Airway epithelial cell (primary cell): ENCODE measurements around the gene DIPK1A. TPM values are rescaled to one million over a fixed set of nuclear protein-coding genes. Genes with fewer than 3 reads are reported as not detected.

Experiments used
- total RNA-seq: library from RNA; depleted of rRNA; stranded (reverse); fragments of >200 nt; gene quantifications from 2 replicates; pipeline ENCODE4 v1.2.3, GENCODE V29; 2015

Gene DIPK1A
- total RNA-seq = 12.4 and 13.2 TPM in 2 replicates

GRCh38 chr1:92961131-92961895 is at the start of gene DIPK1A:
DIPK1A (minus strand) TSS chr1:92961462; CDS start chr1:92961429, 33 bp downstream.

GRCh38 chr1:92831762-92832536 is 129.3 kb downstream of the DIPK1A start, which contains the start of gene RPL5:
RPL5 (plus strand) TSS chr1:92832040; CDS start chr1:92832115, 75 bp downstream.

Other genes starting within 250 kb of the DIPK1A start
- gene EVI5, start 176.4 kb downstream of the DIPK1A start, total RNA-seq = 8.2 and 12.0 TPM in 2 replicates
- gene RPL5, start 129.4 kb downstream of the DIPK1A start, total RNA-seq = 1,376 and 1,693 TPM in 2 replicates
- 15.2 and 20.4 TPM in 2 replicates for gene MTF2, start 117.8 kb upstream of the DIPK1A start, total RNA-seq
- 44.4 and 44.5 TPM in 2 replicates for gene TMED5, start 219.0 kb upstream of the DIPK1A start, total RNA-seq
- gene CCDC18, start 219.3 kb upstream of the DIPK1A start, total RNA-seq = 6.0 and 6.8 TPM in 2 replicates